Thyroid gland (tissue), 4 donors: ENCODE data around the gene DHPS. TPM values are rescaled to one million over a fixed set of nuclear protein-coding genes. Genes with fewer than 3 reads are reported as not detected.
"Not testable (repeated sequence)": the region's sequence is repeated elsewhere in the genome, so short reads cannot be mapped to it uniquely, and the experiment has no call there.

Experiments used
- DNase-seq, 2 donors: peaks; one replicate each; pipeline ENCODE4 v3.0.0-alpha.2; 2019
- H3K27ac ChIP-seq, 3 donors: fragments of 200-600 bp; sonication (generic); 1 replicate in 2 of 3; 2 replicates in 1 of 3; pipeline ENCODE4 v1.5.1; 2016 to 2019; ENCODE audit warnings: mild to moderate bottlenecking in 1 of 3, moderate library complexity in 1 of 3
- H3K27me3 ChIP-seq: fragments of 200-600 bp; sonication (generic); one replicate; pipeline ENCODE4 v1.5.1; 2019
- H3K36me3 ChIP-seq, 2 donors: fragments of 200-600 bp; sonication (generic); one replicate each; pipeline ENCODE4 v1.5.1; 2016 to 2019
- H3K4me1 ChIP-seq, 2 donors: fragments of 200-600 bp; sonication (generic); one replicate each; pipeline ENCODE4 v1.5.1; 2017 to 2019
- H3K4me3 ChIP-seq, 3 donors: fragments of 200-600 bp; sonication (generic); replicated peaks in 1 of 3; 1 replicate in 2 of 3; 2 replicates in 1 of 3; pipeline ENCODE4 v1.5.1; 2016; ENCODE audit warnings: mild to moderate bottlenecking in 1 of 3
- H3K9me3 ChIP-seq: fragments of 200-600 bp; sonication (generic); one replicate; pipeline ENCODE4 v1.5.1; 2017
- POLR2A ChIP-seq, 2 donors: fragments of 450-650 bp; IDR thresholded peaks; one replicate each; pipeline ENCODE4 v1.6.1; 2017; ENCODE audit warnings: antibody characterized with exemption in 2 of 2, mild to moderate bottlenecking in 2 of 2, moderate library complexity in 1 of 2
- WGBS, 2 donors: methylation state at CpG; one replicate each; pipeline ENCODE4 v1.1.5; 2017; 5-methylcytosine and 5-hydroxymethylcytosine counted together
- intact Hi-C: fragments of 100-400 bp; cut with DNase I; formaldehyde crosslinking; loops from one replicate; pipeline ENCODE4 v1.15.1; 2023
- total RNA-seq, 4 donors: library from RNA; depleted of rRNA; stranded (reverse); fragments of >200 nt; gene quantifications; one replicate each; pipeline ENCODE4 v1.2.3, GENCODE V29; 2016
- TF ChIP-seq, protein P1 (sequence below), 6 experiments: fragments of 200-600 bp in 3 of 6; fragments of 450-650 bp in 3 of 6; sonication (generic) in 3 of 6; IDR thresholded peaks; one replicate each; pipeline ENCODE4 v1.5.1; 2016 to 2019; ENCODE audit warnings: antibody characterized with exemption in 6 of 6, mild to moderate bottlenecking in 2 of 6, inconsistent platforms in 1 of 6, moderate library complexity in 1 of 6

DHPS gene
- total RNA-seq, 4 donors from 2014 or later: 105 to 122 (median 115) TPM

DNA sequence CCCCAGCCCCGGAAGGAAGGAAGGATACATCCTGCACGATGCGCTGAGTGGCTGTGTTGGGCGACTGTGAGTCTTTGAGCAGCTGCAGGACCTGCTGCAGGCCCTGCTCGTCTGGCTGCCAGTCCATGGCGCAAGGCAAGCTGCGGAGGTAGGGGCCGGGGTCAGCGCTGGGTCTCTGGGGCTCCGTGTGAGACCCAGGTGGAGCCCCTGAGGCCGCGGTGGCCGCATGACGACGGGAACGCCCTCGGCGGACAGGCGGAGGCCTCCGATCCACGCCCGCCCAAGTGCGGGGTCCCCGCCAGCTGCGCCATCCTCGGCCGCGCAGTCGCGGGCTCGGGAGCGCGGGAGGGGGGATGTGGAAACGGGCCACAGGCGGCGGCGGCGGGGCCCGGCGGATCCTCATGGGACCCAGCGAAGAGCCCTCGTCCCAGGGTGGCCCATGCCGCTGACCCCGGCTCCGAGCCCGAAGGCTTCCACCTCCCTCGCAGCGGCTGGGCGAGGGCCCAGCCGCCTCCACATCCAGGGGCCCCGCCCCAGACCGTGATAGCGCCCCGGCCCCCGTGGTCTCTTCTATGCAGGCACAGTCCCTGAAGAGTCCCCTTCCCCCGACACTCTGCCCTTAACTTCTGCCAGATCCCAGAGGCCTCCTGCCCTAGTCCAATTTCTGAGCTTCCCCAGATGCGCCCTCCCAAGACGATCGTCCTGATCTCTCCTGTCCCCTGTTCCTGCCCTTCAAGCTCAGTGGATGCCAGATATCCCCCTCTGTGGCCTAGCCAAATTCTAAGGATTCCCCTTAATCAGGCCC lies 39.4 kb upstream of the DHPS start:
- TF ChIP-seq, protein P1, sequence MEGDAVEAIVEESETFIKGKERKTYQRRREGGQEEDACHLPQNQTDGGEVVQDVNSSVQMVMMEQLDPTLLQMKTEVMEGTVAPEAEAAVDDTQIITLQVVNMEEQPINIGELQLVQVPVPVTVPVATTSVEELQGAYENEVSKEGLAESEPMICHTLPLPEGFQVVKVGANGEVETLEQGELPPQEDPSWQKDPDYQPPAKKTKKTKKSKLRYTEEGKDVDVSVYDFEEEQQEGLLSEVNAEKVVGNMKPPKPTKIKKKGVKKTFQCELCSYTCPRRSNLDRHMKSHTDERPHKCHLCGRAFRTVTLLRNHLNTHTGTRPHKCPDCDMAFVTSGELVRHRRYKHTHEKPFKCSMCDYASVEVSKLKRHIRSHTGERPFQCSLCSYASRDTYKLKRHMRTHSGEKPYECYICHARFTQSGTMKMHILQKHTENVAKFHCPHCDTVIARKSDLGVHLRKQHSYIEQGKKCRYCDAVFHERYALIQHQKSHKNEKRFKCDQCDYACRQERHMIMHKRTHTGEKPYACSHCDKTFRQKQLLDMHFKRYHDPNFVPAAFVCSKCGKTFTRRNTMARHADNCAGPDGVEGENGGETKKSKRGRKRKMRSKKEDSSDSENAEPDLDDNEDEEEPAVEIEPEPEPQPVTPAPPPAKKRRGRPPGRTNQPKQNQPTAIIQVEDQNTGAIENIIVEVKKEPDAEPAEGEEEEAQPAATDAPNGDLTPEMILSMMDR (IDR thresholded peaks at IDR 0.05): no peak
- TF ChIP-seq POLR2A (IDR thresholded peaks at IDR 0.05): no peak
- peaks cover 22 to 25% of the 10 kb centered on the region in 2 donors for H3K4me1 ChIP-seq
- no peaks in the 10 kb centered on the region for H3K9me3 ChIP-seq
- peaks cover 9 to 14% of the 10 kb centered on the region in 2 donors for H3K36me3 ChIP-seq
- 4 to 13% methylated on average over 13 to 18 of the region's 59 CpGs for WGBS, 2 donors
- peak overlapping the region; percentile 61 to 90 (median 63) for H3K4me3 ChIP-seq
- intact Hi-C loops: no loop called here
- peak; percentile 14 to 20 for DNase-seq
- peak overlapping the region in 2 of 3 donors; percentile 92 to 96 for H3K27ac ChIP-seq
- no peaks in the 10 kb centered on the region for H3K27me3 ChIP-seq

DNA sequence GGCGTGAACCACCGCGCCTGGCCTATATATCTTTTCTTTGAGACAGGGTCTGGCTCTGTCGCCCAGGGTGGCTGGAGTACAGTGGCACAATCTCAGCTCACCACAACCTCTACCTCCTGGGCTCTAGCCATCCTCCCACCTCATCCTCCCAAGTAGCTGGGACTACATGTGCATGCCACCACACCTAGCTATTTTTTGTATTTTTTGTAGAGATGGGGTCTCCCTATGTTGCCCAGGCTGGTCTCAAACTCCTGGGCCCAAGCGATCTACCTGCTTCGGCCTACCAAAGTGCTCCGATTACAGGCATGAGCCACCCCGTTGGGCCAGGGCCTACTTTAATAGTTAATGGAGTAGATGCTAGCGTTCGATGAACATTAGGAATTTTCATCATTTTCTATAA lies 38.6 kb upstream of the DHPS start:
- Histone ChIP-seq H3K9me3 (no peaks in the 10 kb centered on the region), H3K36me3 (peaks cover 13 to 20% of the 10 kb centered on the region in 2 donors), H3K27ac (no peak overlapping the region), H3K4me1 (peaks cover 22 to 25% of the 10 kb centered on the region in 2 donors), H3K27me3 (no peaks in the 10 kb centered on the region), H3K4me3 (peak overlapping the region in 1 of 3 donors; percentile 90)
- no peak for DNase-seq
- TF ChIP-seq, protein P1 (IDR thresholded peaks at IDR 0.05): no peak
- TF ChIP-seq POLR2A (IDR thresholded peaks at IDR 0.05): no peak
- 90% methylated on average over 10 of the region's 10 CpGs for WGBS, 2 donors
- intact Hi-C loops: no loop called here

DNA sequence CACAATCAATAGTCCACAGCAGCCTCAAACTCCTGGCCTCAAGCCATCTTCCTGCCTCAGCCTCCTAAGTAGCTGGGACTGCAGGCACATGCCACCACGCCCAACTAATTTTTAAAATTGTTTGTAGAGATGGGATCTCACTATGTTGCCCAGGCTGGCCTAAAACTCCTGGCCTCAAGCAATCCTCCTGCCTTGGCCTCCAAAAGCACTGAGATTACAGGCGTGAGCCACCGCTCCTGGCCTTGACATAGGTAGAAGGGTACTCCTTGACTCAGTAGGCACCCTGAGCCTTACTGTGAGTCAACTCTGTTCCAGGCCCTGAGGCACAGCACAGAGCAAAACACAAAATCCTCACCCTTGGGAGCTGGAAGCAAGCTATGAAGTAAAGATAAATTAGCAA lies 34.2 kb upstream of the DHPS start:
- intact Hi-C loops: no loop called here
- Histone ChIP-seq H3K27me3 (no peaks in the 10 kb centered on the region), H3K27ac (no peak overlapping the region), H3K4me1 (peaks cover 4 to 10% of the 10 kb centered on the region in 2 donors), H3K9me3 (no peaks in the 10 kb centered on the region), H3K4me3 (no peak overlapping the region), H3K36me3 (peaks cover 44 to 55% of the 10 kb centered on the region in 2 donors)
- 96 to 100% methylated on average over 3 of the region's 3 CpGs for WGBS, 2 donors
- TF ChIP-seq, protein P1 (IDR thresholded peaks at IDR 0.05): no peak
- no peak for TF ChIP-seq POLR2A (IDR thresholded peaks at IDR 0.05)
- no peak for DNase-seq

DNA sequence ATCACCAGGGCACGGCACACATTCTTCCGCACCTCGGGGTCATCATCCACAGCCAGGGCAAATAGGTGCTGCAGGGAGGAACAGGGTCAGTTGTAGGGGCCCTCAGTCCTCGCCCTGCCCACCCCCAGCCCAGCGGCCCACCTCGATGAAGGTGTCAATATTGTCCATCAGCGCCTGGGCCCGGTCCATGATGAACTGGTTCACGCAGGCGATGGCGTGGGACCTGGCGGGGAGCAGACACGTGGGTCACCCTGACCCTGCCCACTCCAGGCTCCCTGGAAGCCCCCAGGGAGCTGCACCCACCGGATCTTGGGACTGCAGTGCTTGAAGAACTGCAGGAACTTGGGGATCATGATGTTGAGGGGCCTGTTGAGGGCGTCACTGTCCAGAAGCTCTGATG lies 33.4 kb upstream of the DHPS start:
- peaks cover 0 to 2% of the 10 kb centered on the region in 2 donors for H3K4me1 ChIP-seq
- H3K9me3 ChIP-seq: no peaks in the 10 kb centered on the region
- H3K4me3 ChIP-seq: no peak overlapping the region
- intact Hi-C loops: no loop called here
- TF ChIP-seq, protein P1 (IDR thresholded peaks at IDR 0.05): no peak
- TF ChIP-seq POLR2A (IDR thresholded peaks at IDR 0.05): no peak
- H3K27me3 ChIP-seq: no peaks in the 10 kb centered on the region
- 93 to 97% methylated on average over 11 to 15 of the region's 15 CpGs for WGBS, 2 donors
- H3K27ac ChIP-seq: no peak overlapping the region
- H3K36me3 ChIP-seq: peaks cover 52 to 63% of the 10 kb centered on the region in 2 donors
- no peak for DNase-seq

DNA sequence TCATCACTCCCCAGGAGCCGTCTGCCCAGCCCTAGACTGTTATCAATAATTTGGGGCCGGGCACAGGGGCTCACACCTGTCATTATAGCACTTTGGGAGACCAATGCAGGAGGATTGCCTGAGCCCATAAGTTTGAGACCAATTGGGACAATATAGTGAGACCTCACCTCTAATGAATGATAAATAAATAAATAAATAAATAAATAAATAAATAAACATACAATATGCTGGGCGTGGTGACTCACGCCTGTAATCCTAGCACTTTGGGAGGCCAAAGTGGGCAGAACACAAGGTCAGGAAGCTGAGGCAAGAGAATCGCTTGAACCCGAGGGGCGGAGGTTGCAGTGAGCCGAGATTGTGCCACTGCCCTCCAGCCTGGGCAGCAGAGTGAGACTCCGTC lies 31.6 kb upstream of the DHPS start:
- H3K36me3 ChIP-seq: peaks cover 65 to 69% of the 10 kb centered on the region in 2 donors
- DNase-seq, H3K27me3 ChIP-seq, H3K27ac ChIP-seq, H3K4me3 ChIP-seq, H3K4me1 ChIP-seq, H3K9me3 ChIP-seq, intact Hi-C loops: not testable (repeated sequence)
- 93 to 94% methylated on average over 9 of the region's 9 CpGs for WGBS, 2 donors
